Measurements from ENCODE around the gene HBS1L. TPM values are rescaled to one million over a fixed set of nuclear protein-coding genes. Genes with fewer than 3 reads are reported as not detected.

Gene HBS1L
- total RNA-seq, 1 experiment from 2014 or later = 160 TPM

GRCh38 chr6:134999107-134999506, 55.5 kb downstream of the HBS1L start:
- no peak for DNase-seq (ENCODE audit: low spot score)

GRCh38 chr6:134997133-134997995, 57.3 kb downstream of the HBS1L start:
- DNase-seq (ENCODE audit: low spot score) = no peak

- DNase-seq (ENCODE audit: low spot score) = no peak
Measured at GRCh38 chr6:134995536-134995935, 59.1 kb downstream of the HBS1L start.

- no peak for DNase-seq (ENCODE audit: low spot score)
Measured at GRCh38 chr6:134994431-134994830, 60.2 kb downstream of the HBS1L start.

GRCh38 chr6:134992155-134992554, 62.5 kb downstream of the HBS1L start:
- DNase-seq (ENCODE audit: low spot score) = no peak

GRCh38 chr6:134990262-134990661, 64.4 kb downstream of the HBS1L start:
- no peak for DNase-seq (ENCODE audit: low spot score)

- DNase-seq (ENCODE audit: low spot score) = peak; percentile 10
Measured at GRCh38 chr6:134984821-134985220, 69.8 kb downstream of the HBS1L start.

GRCh38 chr6:134983823-134984222, 70.8 kb downstream of the HBS1L start:
- DNase-seq (ENCODE audit: low spot score) = no peak

- no peak for DNase-seq (ENCODE audit: low spot score)
Measured at GRCh38 chr6:134982161-134982560, 72.5 kb downstream of the HBS1L start.

GRCh38 chr6:134980846-134981245, 73.8 kb downstream of the HBS1L start:
- peak; percentile 13 for DNase-seq (ENCODE audit: low spot score)

GRCh38 chr6:134979142-134979541, 75.5 kb downstream of the HBS1L start:
- DNase-seq (ENCODE audit: low spot score) = no peak

- no peak for DNase-seq (ENCODE audit: low spot score)
Measured at GRCh38 chr6:134974370-134974769, 80.3 kb downstream of the HBS1L start.

GRCh38 chr6:134967711-134968110, 86.9 kb downstream of the HBS1L start:
- DNase-seq (ENCODE audit: low spot score) = no peak

- DNase-seq (ENCODE audit: low spot score) = no peak
Measured at GRCh38 chr6:134964451-134965203, 90.0 kb downstream of the HBS1L start.

GRCh38 chr6:134962421-134962820, 92.2 kb downstream of the HBS1L start:
- DNase-seq (ENCODE audit: low spot score) = no peak

GRCh38 chr6:134961366-134961765, 93.3 kb downstream of the HBS1L start:
- DNase-seq (ENCODE audit: low spot score) = no peak

GRCh38 chr6:134959603-134960002, 95.0 kb downstream of the HBS1L start:
- no peak for DNase-seq (ENCODE audit: low spot score)

GRCh38 chr6:134956676-134957075, 97.9 kb downstream of the HBS1L start:
- no peak for DNase-seq (ENCODE audit: low spot score)

GRCh38 chr6:134956032-134956431, 98.6 kb downstream of the HBS1L start:
- DNase-seq (ENCODE audit: low spot score) = no peak

- no peak for DNase-seq (ENCODE audit: low spot score)
Measured at GRCh38 chr6:134954272-134955000, 100.2 kb downstream of the HBS1L start.

- DNase-seq (ENCODE audit: low spot score) = no peak
Measured at GRCh38 chr6:134951494-134952263, 102.9 kb downstream of the HBS1L start.

GRCh38 chr6:134950482-134950881, 104.1 kb downstream of the HBS1L start:
- DNase-seq (ENCODE audit: low spot score) = no peak

Measured in A172 (cell line).